CD4-positive, alpha-beta T cell treated with Interleukin-10 for 1 hour (primary cell): ENCODE results near the gene PNPLA1.

Experiments
- DNase-seq: peaks from one replicate; pipeline ENCODE4 v3.0.0-alpha.2; 2020

PNPLA1 gene

DNA sequence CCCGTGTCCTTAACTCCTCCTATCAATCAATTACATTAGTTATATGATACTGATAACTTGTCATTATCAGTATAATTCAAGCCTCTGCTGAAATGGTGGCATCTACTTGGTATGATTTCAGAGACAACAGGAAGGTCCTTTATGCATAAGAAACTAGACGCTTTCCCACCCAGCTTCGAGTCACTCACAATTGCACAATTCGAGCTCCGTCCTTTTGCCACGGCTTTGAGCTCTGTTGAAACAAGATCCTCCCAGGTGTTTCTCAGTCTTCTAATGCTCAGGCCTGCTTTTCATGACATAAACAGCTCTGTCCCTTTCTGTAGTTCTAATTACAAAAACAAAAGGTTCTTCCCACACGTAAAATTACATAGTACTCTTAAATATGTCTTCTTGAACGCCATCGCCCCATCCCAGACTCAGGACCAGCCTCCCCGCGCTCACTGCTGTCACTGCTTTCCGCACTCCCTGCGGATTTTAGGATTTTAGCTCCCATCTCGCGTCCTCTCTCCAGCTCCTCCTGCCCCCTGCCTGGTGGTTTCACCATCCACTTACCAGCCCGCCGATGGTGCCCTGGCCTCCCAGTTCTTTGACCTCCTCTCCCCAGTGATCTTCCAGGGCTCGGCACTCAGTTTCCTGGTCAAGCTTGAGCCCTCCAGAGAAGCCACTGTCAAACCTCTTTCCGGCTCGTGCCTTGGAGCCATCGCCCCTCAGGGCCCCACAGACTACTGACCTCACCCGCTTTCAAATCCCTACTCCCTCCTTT is 23.2 kb upstream of the PNPLA1 start:
- no peak for DNase-seq

GRCh38 chr6:36247693-36248092 is 22.2 kb upstream of the PNPLA1 start:
- DNase-seq = no peak

- DNase-seq = no peak
Observed at GRCh38 chr6:36248980-36249379, 20.9 kb upstream of the PNPLA1 start.

DNA sequence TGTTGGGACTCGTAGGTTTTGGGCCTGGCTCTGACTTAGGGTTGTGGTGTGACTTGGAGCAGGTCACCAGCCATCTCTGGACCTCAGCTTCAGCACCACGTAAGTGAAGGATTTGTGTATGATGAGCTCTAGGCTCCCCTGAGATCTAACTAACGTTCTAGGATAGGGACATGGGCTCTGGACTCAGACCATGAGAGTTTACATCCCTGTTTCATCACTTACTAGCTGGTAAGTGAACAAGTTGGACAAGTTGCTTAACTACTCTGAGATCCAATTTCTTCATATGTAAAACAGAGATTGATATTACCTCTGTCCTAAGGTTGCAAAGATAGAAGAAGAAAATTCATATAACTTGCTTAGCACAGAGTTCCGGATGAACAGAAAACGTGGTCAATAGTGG is 20.3 kb upstream of the PNPLA1 start:
- DNase-seq = no peak

- no peak for DNase-seq
Observed at GRCh38 chr6:36252005-36252404, 17.9 kb upstream of the PNPLA1 start.

DNA sequence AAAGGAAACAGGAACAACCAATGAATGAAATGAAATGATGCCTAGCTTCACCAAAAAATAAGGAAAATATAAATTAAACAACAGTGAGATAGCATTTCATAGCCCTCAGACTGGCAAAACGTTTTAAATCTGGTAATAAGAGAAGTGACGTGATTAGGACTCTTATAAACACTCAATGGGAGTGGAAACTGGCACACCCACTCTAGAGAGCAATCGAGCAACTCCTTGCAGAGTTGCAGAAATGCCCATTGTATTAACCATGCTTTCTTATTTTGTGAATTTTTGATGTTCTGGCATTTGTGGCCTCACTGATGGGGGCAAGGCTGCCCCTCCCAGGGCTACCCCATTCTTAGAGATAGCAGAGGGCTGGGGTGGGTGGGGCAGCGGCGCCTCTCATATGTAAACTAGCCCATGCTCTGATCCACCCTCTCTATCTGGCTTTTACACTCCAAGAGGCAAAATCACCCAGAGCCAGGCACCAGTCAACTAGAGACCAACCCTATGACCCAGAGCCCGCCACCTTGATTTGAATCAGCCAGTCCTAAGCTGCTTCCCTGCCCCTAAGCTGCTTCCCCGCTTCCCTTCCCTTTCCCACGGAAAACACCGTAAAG is 6.4 kb upstream of the PNPLA1 start:
- DNase-seq = no peak

- DNase-seq = no peak
Observed at GRCh38 chr6:36265744-36266143, 4.1 kb upstream of the PNPLA1 start.

DNA sequence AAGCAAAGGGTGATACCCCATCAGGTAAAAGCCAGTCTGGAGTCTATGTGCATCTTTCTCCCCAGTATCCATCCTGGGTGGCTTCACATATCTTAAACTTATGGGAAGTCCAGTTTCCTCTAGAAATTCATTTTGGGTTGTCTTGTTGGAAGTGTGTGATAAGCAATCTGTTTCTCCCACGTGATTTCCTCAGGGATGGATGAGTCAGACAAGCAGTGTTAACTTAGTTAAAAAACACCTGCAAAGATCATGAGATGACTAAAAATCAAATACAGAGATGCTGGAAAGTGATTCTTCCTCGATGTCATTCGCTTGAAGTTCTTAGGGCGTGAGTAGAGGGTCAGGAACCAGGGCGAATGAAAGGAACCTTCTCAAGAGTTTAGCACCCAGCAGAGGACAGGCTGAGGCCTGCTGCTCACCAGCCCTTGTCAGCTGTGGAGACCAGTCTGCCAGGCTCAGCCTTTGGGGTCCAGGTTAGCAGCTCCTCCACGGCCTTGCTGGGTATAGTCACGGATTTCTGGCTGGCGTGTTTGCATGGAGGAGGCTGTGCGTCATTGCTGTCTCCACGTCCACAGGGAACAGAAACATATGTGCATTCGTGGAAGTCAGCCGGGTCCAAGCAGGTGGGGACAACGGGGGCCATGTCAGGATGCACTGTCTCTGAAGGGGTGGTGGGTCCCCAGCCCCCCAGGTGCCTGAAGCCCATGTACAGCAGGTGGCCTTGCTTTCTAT is 2.8 kb upstream of the PNPLA1 start:
- DNase-seq = no peak

- no peak for DNase-seq
Observed at GRCh38 chr6:36267731-36268477, 2.0 kb upstream of the PNPLA1 start.

- no peak for DNase-seq
Observed at GRCh38 chr6:36268478-36269275, 1.2 kb upstream of the PNPLA1 start.

DNA sequence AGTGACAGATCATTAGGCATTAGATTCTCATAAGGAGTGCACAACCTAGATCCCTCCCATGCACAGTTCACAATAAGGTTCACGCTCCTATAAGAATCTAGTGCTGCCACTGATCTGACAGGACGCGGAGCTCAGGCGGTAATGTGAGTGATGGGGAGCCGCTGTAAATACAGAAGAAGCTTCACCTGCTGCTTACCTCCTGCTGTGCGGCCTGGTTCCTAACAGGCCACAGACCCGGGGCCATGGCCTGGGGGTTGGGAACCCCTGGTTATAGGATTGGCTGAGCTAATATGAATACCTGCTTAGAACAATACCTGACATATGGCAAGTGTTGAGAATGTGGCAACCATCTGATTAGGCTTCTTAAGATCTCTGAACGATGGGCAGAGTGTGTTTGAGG is 2.4 kb downstream of the PNPLA1 start:
- no peak for DNase-seq

GRCh38 chr6:36273067-36273466 is 3.2 kb downstream of the PNPLA1 start:
- DNase-seq = no peak

- DNase-seq = no peak
Observed at GRCh38 chr6:36273802-36274514, 4.1 kb downstream of the PNPLA1 start.

DNA sequence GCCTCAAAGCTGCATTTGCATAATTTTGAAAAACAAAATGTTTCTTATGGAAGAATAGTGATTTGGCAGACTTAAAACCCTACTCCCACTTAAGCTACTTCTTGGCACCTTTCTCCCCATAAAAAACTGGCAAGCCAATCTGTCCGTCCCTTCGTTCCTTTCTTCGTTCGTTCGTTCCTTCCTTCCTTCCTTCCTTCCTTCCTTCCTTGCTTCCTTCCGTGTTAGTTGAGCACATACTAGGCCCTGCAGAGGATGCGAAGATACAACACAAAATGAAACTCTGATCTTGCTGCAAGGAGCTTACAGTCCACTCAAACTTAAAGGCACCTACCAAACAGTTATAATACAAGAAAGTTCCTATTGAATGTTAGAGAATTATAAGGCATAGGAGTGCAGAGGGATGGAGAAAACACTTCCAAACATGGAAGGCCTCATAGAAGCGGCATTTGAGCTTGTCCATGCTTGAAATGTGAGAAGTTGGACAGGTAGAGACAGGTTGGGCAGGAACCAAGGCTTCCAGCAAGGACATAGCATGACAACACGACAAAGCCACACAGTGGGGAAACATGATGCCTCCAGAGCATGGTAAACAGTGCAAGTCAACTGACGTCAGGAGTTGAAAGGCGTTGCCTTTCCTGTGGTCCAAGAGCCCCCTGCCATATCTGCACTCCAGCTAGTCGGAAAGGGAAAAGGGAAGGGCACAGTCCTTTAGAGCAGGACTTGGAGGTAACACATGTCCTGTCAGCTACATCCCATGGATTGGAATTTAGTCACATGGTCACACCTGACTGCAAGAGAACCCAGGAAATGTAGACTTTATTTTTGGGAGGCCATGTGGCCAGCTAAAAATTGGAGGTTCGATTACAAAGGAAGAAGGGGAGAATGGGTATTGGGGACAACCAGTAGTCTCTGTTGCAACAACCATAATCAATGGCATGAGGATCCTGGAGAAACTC is 7.0 kb downstream of the PNPLA1 start:
- DNase-seq = no peak

DNA sequence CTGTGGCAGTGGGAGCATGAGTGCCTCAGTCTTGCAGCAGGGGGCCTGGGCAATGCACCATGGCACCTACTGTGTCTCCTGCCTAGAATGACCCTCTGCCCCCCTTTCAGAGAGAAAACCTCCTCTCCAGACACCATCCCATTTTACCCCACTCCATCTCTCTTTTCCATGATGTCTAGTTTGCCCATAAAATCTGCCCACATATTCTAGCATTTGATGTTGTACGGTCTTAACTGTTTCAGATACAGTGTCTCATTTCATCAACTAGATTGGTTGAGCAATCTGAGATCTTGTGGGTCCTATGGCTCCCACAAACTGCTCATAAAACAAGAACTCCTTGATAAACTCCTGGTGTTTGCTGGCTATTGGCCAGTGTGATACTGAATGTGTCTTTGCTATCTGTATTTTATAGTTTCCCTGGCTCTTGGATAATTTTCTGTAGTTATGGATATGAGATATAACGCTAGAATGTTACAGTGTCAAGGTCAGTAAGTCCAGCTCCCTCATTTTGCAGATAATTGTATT is 8.1 kb downstream of the PNPLA1 start:
- DNase-seq = no peak

GRCh38 chr6:36280467-36280866 is 10.6 kb downstream of the PNPLA1 start:
- no peak for DNase-seq

GRCh38 chr6:36280983-36281382 is 11.1 kb downstream of the PNPLA1 start:
- DNase-seq = no peak

DNA sequence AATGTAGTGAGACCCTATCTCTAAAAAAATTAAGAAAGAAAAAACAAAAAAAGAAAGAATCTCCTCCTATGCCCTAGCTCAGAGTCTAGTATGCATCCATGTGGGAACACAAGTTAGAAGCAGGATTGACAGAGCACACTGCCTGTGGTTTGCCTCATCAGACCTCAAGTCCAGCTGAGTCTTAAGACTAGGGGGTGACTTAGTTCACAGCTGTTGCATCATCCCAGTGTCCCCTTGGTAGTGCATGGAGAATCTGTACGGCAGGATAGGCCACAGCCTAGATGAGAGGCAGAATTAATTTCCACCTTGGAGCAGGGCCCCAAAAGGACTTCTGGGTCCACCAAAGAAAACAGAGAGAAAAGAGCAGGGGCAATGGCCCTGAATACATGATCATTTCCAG is 13.7 kb downstream of the PNPLA1 start:
- DNase-seq = no peak

DNA sequence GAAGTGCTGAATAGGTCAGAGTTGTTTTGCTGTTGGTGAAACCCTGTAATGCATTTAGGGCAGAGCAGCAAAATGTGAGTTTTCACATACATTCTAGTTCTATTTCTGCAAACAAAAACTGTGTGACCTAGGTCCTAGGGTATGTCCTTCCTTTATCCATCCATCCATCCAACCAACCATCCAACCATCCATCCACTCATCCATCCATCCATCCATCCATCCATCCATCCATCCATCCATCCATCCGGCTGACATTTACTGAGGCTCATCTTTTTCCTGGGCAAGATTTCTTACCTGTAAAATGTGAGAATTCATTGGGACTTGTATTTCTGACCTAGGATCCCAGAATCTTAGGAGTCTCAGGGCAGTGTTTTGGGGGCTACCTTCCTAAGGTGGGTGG is 14.5 kb downstream of the PNPLA1 start:
- DNase-seq = no peak

DNA sequence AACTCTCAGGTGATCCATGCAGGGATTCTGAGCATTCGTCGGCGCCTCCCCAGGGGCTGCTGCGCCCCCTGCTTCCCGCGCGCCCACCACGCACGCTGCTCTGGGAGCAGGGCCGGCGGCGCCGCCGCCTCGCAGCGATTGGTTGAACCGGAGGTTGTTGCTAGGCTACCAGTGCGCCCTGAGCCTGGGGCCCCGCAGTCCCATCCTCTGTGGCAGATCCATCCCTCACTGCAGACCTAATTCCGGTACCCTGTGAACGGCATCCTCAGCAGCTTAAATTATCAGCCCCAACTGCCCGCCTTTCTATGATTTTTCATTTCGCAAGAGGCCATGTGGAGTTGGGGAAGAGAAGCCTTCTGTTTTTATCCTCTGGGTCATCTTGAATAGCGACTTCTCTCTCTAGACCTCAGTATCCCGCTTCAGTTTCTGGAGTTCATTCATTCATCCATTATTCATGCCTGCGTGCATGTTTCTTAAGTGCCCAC is 15.4 kb downstream of the PNPLA1 start:
- DNase-seq = no peak
